OCI-LY1 (cell line): Measurements from ENCODE around the gene KRT75.

ENCODE experiments used
- H2AFZ ChIP-seq: fragments of 200-600 bp; sonication (generic), shearing (Covaris generic); 2 replicates; pipeline ENCODE4 v1.6.0; 2014; ENCODE audit warnings: antibody characterized with exemption, mild to moderate bottlenecking, low read length
- H3F3A ChIP-seq: fragments of 200-600 bp; sonication (generic), shearing (Covaris generic); 2 replicates; pipeline ENCODE4 v1.6.0; 2014; ENCODE audit warnings: mild to moderate bottlenecking, antibody characterized with exemption, low read length, moderate library complexity; ENCODE audit not compliant: insufficient read depth
- H3K27ac ChIP-seq: fragments of 200-600 bp; sonication (generic); 2 replicates; pipeline ENCODE4 v1.5.1; 2014; ENCODE audit warnings: low read length, mixed run types, mild to moderate bottlenecking, low read depth; ENCODE audit not compliant: poor library complexity, severe bottlenecking
- H3K27me3 ChIP-seq: fragments of 200-600 bp; sonication (generic); 2 replicates; pipeline ENCODE4 v1.6.0; 2014; ENCODE audit warnings: antibody characterized with exemption, mild to moderate bottlenecking, low read length, moderate library complexity; ENCODE audit not compliant: insufficient read depth
- H3K36me3 ChIP-seq: fragments of 200-600 bp; sonication (generic); 2 replicates; pipeline ENCODE4 v1.6.1; 2014; ENCODE audit warnings: mild to moderate bottlenecking, antibody characterized with exemption, low read length, moderate library complexity, mixed read lengths; ENCODE audit not compliant: insufficient read depth
- H3K4me1 ChIP-seq: fragments of 200-600 bp; sonication (generic); 2 replicates; pipeline ENCODE4 v1.5.1; 2014; ENCODE audit warnings: mild to moderate bottlenecking, low read length, moderate library complexity; ENCODE audit not compliant: insufficient read depth, severe bottlenecking
- H3K4me2 ChIP-seq: fragments of 200-600 bp; sonication (generic), shearing (Covaris generic); 2 replicates; pipeline ENCODE4 v1.6.1; 2014; ENCODE audit warnings: low read length
- H3K4me3 ChIP-seq: fragments of 200-600 bp; sonication (generic); 2 replicates; pipeline ENCODE4 v1.5.1; 2014; ENCODE audit warnings: low read length, low read depth, mild to moderate bottlenecking, mixed read lengths; ENCODE audit not compliant: poor library complexity, severe bottlenecking
- H3K79me2 ChIP-seq: fragments of 200-600 bp; shearing (Covaris generic); 2 replicates; pipeline ENCODE4 v1.6.1; 2016; ENCODE audit warnings: mixed run types, low read length, mixed read lengths; ENCODE audit not compliant: insufficient read depth
- H3K9ac ChIP-seq: fragments of 200-600 bp; sonication (generic), shearing (Covaris generic); 2 replicates; pipeline ENCODE4 v1.6.1; 2014; ENCODE audit warnings: mild to moderate bottlenecking, low read length, mixed read lengths
- H3K9me2 ChIP-seq: fragments of 200-600 bp; sonication (generic), shearing (Covaris generic); 2 replicates; pipeline ENCODE4 v1.6.1; 2014; ENCODE audit warnings: low read depth, mild to moderate bottlenecking, low read length, mixed read lengths
- H3K9me3 ChIP-seq: fragments of 200-600 bp; shearing (Covaris generic); 2 replicates; pipeline ENCODE4 v1.6.1; 2014; ENCODE audit warnings: low read length, mixed read lengths
- H4K20me1 ChIP-seq: fragments of 200-600 bp; sonication (generic), shearing (Covaris generic); 2 replicates; pipeline ENCODE4 v1.6.0; 2016; ENCODE audit warnings: mild to moderate bottlenecking, low read length; ENCODE audit not compliant: insufficient read depth
- EZH2 ChIP-seq: fragments of 200-600 bp; sonication (generic), shearing (Covaris generic); IDR thresholded peaks from 2 replicates; pipeline ENCODE4 v1.8.0; 2017; ENCODE audit warnings: borderline replicate concordance, mixed run types, mild to moderate bottlenecking, antibody characterized with exemption, low read length, moderate library complexity, mixed read lengths
- TF ChIP-seq, protein P1 (sequence below): fragments of 200-600 bp; sonication (generic), shearing (Covaris generic); IDR thresholded peaks from 2 replicates; pipeline ENCODE4 v1.5.1; 2017; ENCODE audit warnings: mild to moderate bottlenecking, antibody characterized with exemption, low read length, moderate library complexity, mixed read lengths

KRT75 gene

DNA sequence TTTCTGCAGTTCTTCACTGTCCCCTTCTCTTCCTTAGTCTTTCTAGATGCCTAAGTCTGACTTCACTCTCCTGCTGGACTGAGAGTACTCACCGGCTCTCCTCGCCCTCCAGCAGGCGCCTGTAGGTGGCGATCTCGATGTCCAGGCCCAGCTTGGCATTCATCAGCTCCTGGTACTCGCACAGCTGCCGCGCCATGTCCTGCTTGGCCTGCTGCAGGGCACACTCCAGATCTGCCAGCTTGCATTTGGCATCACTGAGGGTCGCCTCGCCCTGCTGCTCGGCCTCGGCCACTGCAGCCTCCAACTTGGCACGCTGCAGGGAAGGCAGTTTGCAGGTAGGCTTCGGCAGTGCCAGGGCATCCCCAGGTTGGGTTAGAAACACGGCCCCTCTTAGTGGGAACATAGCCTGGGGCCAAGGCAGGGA is 53.9 kb downstream of the KRT75 start:
- H2AFZ ChIP-seq = no peak overlapping the region
- H3K9me3 ChIP-seq = no peaks in the 10 kb centered on the region
- H3K79me2 ChIP-seq = no peaks in the 10 kb centered on the region
- H3K27me3 ChIP-seq = peaks cover 3% of the 10 kb centered on the region; the same call in 1 of the 2 replicates
- no peak overlapping the region for H3K4me2 ChIP-seq
- no peak overlapping the region for H3K4me3 ChIP-seq
- H3K9ac ChIP-seq = no peak overlapping the region
- H4K20me1 ChIP-seq = no peaks in the 10 kb centered on the region
- no peaks in the 10 kb centered on the region for H3K36me3 ChIP-seq
- no peaks in the 10 kb centered on the region for H3K4me1 ChIP-seq
- no peaks in the 10 kb centered on the region for H3K9me2 ChIP-seq
- H3F3A ChIP-seq = no peaks in the 10 kb centered on the region
- TF ChIP-seq, protein P1, sequence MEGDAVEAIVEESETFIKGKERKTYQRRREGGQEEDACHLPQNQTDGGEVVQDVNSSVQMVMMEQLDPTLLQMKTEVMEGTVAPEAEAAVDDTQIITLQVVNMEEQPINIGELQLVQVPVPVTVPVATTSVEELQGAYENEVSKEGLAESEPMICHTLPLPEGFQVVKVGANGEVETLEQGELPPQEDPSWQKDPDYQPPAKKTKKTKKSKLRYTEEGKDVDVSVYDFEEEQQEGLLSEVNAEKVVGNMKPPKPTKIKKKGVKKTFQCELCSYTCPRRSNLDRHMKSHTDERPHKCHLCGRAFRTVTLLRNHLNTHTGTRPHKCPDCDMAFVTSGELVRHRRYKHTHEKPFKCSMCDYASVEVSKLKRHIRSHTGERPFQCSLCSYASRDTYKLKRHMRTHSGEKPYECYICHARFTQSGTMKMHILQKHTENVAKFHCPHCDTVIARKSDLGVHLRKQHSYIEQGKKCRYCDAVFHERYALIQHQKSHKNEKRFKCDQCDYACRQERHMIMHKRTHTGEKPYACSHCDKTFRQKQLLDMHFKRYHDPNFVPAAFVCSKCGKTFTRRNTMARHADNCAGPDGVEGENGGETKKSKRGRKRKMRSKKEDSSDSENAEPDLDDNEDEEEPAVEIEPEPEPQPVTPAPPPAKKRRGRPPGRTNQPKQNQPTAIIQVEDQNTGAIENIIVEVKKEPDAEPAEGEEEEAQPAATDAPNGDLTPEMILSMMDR = peak; percentile 59
- no peak for TF ChIP-seq EZH2
- no peak overlapping the region for H3K27ac ChIP-seq

DNA sequence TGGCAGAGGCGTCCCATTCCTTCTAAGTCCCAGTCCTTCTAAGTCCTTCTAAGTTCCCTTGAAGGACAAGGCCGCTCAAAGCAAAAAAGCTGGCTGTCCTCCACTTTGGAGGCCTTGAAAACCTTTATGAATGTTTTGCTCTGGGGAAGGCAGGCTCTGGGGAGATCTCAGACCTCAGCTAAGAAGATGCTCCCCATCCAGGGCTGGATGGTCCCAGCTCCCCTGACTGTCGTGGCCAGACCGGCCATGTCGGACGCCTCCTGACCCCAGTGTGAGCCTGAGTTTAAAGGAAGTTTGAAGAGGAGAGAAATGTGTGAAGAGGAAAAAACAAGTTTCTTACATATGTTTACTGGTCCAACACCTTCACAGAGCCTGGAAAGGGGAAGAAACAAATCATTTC is 54.6 kb downstream of the KRT75 start:
- H3K4me3 ChIP-seq = no peak overlapping the region
- H3K9me2 ChIP-seq = no peaks in the 10 kb centered on the region
- no peak for TF ChIP-seq EZH2
- TF ChIP-seq, protein P1 = no peak
- H3K4me1 ChIP-seq = no peaks in the 10 kb centered on the region
- H4K20me1 ChIP-seq = no peaks in the 10 kb centered on the region
- no peak overlapping the region for H3K4me2 ChIP-seq
- H3K27me3 ChIP-seq = no peaks in the 10 kb centered on the region
- no peak overlapping the region for H3K27ac ChIP-seq
- H3K9me3 ChIP-seq = no peaks in the 10 kb centered on the region
- H3K36me3 ChIP-seq = no peaks in the 10 kb centered on the region
- no peak overlapping the region for H3K9ac ChIP-seq
- H2AFZ ChIP-seq = no peak overlapping the region
- no peaks in the 10 kb centered on the region for H3K79me2 ChIP-seq
- no peaks in the 10 kb centered on the region for H3F3A ChIP-seq

DNA sequence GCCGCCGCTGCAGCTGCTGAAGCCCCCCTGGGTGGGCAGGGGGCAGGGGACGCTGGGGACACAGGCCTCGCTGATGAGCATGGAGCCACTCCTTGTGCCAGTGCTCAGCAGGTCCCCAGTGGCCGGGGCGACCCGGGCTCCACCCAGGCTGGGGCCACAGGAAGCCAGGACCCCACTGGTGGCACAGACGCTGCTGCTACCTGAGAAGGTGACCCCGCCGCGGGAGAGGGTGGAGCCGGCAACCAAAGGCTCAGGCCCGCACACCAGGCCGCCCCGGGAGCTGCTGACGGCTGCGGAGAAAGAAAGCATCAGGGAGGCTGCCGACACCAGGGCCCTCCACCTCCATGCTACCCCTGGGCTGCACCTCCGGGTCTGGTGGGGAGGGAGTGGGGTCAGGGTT is 56.1 kb downstream of the KRT75 start:
- H4K20me1 ChIP-seq = no peaks in the 10 kb centered on the region
- TF ChIP-seq, protein P1 = no peak
- TF ChIP-seq EZH2 = no peak
- H3K9me2 ChIP-seq = no peaks in the 10 kb centered on the region
- H2AFZ ChIP-seq = no peak overlapping the region
- H3K4me2 ChIP-seq = no peak overlapping the region
- H3K27ac ChIP-seq = no peak overlapping the region
- no peaks in the 10 kb centered on the region for H3K36me3 ChIP-seq
- 0 out of 2 replicates have a peak, but pooled peaks cover 2% of the 10 kb centered on the region for H3K9me3 ChIP-seq
- H3K9ac ChIP-seq = no peak overlapping the region
- H3K4me1 ChIP-seq = no peaks in the 10 kb centered on the region
- H3K4me3 ChIP-seq = no peak overlapping the region
- no peaks in the 10 kb centered on the region for H3K79me2 ChIP-seq
- no peaks in the 10 kb centered on the region for H3F3A ChIP-seq
- no peaks in the 10 kb centered on the region for H3K27me3 ChIP-seq
